ENCODE data around the gene SCAMP4.

Gene SCAMP4

DNA sequence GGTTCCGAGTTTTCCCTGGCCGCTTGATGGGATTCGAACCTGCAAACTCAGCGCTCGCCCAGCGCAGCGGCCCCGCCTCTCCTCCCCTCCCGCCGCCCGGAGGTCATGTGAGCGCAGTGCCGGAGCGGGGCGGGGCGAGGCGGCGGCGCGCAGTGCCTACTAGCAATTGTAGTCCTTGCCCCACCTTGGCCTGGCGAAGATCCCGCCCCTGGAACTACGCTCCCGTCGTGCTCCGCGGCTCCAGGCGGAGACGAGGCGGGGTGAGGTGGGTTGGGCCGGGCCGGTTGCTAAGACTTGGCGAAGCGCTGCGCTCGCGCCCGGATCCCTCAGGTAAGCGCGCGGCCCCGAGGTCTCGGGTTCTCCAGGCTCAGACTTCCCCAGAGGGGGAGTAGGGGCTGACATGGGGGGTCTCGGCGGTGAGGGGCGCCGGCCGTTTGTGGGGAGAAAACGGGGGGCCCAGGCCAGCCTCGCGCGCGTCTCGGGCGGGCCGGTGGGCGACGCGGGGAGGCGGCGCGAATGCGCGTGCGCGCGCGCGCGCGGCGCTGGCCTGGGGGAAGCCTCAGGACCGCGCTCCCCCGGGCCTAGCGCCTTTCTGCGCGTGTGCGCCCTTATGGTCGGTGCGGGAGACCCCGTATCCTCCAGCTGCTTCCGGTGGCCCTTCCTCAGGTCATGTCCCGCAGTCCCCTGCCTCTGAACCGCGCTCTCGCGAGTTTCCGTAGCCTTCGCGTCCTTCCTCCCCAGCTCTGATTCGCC lies at the start of gene SCAMP4, which contains the start of gene ADAT3:
TSS of gene SCAMP4 (plus strand) at position 290 of the 753 bp plus-strand sequence. CDS start 9,621 bp downstream, outside the sequence.
TSS of gene ADAT3 (plus strand) at position 290 of the 753 bp plus-strand sequence. CDS start 6,649 bp downstream, outside the sequence.
- peak; percentile 99 for DNase-seq

- DNase-seq = no peak
Measured at GRCh38 chr19:1855828-1856255, 49.4 kb upstream of the SCAMP4 start.

DNA sequence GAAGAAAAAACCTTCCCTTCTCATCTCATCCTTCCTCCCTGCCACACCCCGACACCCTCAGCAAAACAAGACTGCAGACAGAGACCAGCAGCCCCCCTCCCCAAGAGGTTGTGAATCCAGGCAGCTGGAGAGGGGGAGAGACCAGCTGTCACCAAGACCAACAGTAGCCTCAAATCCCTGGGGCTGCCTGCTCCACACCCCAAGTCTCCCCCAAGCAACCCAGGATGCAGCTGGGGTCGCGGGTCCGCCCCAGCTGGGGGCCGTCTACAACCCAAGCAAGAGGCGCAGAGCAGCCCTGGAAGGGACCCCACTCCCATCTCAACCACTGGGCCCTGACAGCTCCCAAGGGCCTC lies 48.9 kb upstream of the SCAMP4 start:
- DNase-seq = no peak

DNA sequence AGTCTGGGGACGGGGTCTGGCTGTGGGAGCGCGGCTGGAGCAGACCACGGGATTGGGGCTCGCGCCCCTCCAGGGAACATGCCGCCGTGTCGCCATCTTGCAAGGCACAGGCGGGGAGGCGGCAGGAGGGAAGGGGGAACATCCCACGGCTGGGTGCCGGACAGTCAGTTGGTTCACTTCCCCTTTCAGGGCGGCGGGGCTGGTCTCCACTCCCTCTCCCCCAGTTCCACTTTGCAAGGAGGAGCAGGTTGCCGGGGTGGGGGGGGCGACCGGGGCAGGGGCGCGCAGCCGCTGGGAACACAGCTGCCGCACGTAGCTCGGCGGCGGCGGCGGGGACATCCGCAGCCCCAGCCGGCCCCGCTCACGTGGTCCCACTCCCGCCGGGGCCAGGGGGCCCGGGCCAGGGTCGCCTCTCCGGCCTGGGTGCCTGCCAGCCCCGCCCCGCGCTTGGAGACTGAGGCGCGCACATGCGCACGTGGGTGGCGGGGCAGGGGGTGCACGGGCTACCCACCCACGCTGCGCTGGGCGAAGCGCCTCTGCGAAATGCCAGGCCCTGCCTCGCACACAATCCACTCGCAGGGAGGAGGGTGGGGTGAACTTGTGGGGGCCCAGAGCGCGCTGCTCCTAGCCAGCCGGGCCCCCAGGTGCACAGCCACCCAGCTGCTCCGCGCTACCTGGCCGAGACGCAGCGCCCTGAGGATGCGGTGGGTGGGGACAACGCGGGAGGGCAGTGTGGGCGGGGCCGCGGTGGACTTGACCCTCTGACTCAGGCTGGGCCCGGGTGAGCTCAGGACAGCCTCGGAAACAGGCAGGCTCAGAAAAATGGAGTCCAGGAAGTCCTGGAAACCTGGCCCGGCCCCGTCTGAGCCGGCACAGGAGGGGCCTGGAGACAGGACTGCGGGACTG lies 48.2 kb upstream of the SCAMP4 start:
- DNase-seq = peak; percentile 80

- DNase-seq = no peak
Measured at GRCh38 chr19:1857648-1858326, 47.4 kb upstream of the SCAMP4 start.

DNA sequence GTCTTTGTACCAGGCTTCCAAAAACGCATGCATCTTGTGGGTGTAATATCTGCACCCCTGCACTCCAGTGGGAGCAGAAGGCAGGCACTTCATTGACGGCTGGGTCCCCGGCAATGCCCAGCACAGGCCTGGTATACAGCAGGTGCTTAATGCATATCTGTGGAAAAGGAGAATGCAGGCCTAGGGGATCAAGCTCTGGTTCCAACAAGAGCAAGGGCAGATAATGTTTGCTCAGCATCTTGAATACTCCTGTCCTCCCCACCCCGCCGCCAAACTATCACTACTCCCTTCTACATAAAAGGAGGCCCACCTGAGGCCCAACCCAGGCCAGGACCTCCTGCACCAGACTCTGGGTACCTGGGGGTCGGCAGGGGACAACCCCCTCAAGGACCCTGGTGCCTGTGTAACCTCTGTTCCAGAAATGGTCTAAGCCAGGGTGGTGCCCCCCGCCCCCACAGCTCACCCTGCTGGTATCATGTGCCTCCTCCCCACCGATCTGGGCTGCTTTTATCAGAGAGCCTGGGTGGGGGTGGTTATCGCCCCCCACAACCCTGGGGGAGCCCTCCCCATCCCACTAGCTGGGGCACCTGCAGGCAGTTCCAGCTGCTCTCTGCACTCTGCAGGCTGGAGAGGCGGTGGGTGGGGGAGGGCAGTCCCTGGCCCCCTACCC lies 46.7 kb upstream of the SCAMP4 start:
- no peak for DNase-seq

GRCh38 chr19:1859331-1859781 lies 45.8 kb upstream of the SCAMP4 start:
- no peak for DNase-seq

DNA sequence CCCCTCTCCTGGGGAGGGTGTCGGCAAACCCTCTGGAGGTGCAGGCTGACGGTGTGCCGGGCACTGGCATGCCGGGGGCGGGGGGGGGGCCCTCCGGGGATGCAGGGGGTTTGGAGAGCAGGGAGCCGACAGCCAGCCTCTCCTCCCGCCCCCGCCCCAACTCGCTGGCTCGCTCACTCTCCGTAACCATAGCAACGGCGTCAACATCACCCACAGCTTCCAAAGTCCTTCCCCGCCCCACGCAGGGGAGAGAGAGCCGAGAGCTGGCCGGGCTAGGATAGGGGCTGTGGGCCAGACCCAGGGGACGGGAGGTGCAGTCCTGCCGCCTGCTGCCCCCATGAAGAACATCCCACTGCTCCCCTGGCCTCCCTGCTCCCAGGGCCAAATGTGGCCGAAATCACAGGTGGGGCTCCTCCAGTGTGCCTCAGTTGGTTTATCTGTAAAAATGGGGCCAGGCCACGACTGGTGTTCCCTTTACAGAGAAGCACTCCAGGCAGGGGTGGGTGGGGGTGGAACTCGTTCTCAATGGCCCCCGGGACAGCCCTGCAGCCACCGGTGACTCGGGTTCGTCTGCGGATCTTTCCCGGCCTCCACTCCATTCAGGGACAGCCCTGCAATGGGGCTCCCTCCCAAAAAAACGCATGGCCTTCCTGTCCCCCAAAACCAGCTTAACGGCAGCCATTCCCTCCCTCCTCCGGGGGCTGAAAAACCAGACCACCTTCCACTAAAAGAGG lies 45.0 kb upstream of the SCAMP4 start:
- peak; percentile 79 for DNase-seq

- no peak for DNase-seq
Measured at GRCh38 chr19:1860821-1861598, 44.2 kb upstream of the SCAMP4 start.

GRCh38 chr19:1861599-1862031 lies 43.6 kb upstream of the SCAMP4 start:
- DNase-seq = no peak

- DNase-seq = no peak
Measured at GRCh38 chr19:1862068-1862423, 43.2 kb upstream of the SCAMP4 start.

DNA sequence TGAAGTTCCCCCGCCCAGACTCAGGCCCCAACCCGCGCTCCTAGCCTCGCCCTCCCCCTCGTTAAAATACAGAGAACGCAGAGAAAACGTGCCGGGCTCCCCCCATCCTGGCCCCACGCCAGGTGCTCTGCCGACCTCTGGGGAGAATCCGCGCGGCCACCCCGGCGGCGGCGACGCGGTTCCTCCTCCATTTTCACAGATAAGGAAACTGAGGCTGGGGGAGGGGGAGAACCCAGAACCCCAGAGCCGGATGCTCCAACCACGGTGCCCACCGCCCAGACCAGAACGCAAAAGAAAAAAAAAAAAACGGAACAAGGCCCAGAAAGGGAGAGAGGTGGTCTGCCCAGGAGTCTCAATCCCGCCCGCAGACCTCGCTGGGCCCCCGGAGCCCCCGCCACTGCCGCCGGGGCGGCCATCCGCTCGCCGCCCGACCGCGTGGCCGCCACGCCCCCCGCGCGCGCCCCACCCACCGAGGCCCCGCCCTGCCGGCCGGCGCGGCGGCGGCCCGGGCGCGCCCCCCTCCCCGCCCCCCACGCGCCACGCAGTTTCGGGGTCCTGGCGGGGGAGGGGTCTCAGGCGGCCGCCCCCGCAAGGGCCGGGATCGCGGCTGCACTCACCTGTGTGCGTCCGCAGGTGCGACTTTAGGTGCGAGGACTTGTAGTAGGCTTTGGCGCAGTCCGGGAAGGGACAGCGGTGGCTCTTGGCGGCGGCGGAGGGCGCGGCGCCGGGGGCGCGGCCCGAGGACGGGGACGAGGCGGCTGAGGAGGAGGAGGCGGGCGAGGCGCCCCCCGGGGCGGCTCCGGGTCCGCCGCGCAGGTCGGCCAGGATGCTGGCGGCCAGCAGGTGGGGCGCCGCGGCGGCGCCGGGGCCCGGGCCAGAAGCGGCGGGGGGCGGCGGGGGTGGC lies 42.5 kb upstream of the SCAMP4 start:
- peak; percentile 50 for DNase-seq

GRCh38 chr19:1863328-1863637 lies 41.9 kb upstream of the SCAMP4 start, which contains the start of gene KLF16:
Gene KLF16 (minus strand): TSS chr19:1863579. CDS start chr19:1863497, 82 bp downstream.
- no peak for DNase-seq

GRCh38 chr19:1863638-1864479 lies 41.3 kb upstream of the SCAMP4 start:
- DNase-seq = peak; percentile 91

- peak; percentile 71 for DNase-seq
Measured at GRCh38 chr19:1864480-1865171, 40.6 kb upstream of the SCAMP4 start.

- DNase-seq = no peak
Measured at GRCh38 chr19:1865172-1866010, 39.8 kb upstream of the SCAMP4 start.

DNA sequence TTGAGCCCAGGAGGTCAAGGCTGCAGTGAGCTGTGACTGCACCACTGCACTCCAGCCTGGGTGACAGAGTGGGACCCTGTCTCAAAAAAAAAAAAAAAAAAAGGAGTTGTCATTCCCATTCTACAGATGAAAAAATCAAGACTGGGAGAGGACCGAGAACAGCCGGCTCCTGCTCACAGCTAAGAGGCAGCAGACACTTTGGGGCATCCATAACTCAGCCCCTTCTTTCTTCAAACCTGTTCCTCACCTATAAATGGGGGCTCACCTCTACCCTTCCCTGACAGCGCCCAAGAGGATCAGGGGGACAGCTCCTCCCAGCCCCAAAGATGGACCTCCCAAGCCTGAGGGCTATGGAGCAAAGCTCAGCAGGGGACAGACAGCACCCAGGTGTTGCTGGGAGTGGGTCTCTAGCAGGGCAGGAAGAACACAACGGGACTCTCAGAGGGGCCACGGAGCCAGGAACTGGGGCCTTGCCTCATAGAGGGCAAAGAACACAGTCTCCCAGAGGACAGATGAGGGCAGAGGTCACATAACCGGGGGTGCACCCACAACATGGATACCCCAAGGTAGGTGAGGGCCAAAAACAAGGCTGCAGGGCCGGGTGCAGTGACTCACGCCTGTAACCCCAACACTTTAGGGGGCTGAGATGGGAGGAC lies 38.4 kb upstream of the SCAMP4 start:
- no peak for DNase-seq

Data from CD4-positive, alpha-beta T cell treated with Interleukin-15 for 1 hour (primary cell).